K562 (cell line): Measurements from ENCODE around the gene CD55. TPM values are rescaled to one million over a fixed set of nuclear protein-coding genes. Genes with fewer than 3 reads are reported as not detected.

Source experiments
- BACH1 ChIP-seq: fragments of 200-800 bp; sonication (Bioruptor generic); IDR thresholded peaks from 2 replicates; pipeline ENCODE4 v1.6.1; 2016; ENCODE audit warnings: missing genetic modification characterization, missing compliant biosample characterization
- BCOR ChIP-seq: fragments of 450-650 bp; IDR thresholded peaks from 2 replicates; pipeline ENCODE4 v1.6.1; 2016
- CBFA2T2 ChIP-seq: fragments of 450-650 bp; conservative IDR thresholded peaks from 2 replicates; pipeline ENCODE4 v1.6.1; 2017; ENCODE audit warnings: mild to moderate bottlenecking
- E4F1 ChIP-seq: fragments of 250-450 bp; sonication (Bioruptor Pico); IDR thresholded peaks from 2 replicates; pipeline ENCODE4 v1.5.0; 2021; ENCODE audit warnings: mild to moderate bottlenecking, borderline replicate concordance
- ELK3 ChIP-seq: fragments of 450-650 bp; formaldehyde crosslinking; IDR thresholded peaks from 2 replicates; pipeline ENCODE4 v1.4.0; 2020; ENCODE audit warnings: mild to moderate bottlenecking
- HDAC6 ChIP-seq: IDR thresholded peaks from 2 replicates; pipeline ENCODE4 v1.6.1; 2012; ENCODE audit warnings: low read depth, mild to moderate bottlenecking, control low read depth, inconsistent platforms, low read length, moderate library complexity
- HDGF ChIP-seq: fragments of 450-650 bp; IDR thresholded peaks from 2 replicates; pipeline ENCODE4 v1.6.1; 2016
- L3MBTL2 ChIP-seq: fragments of 450-650 bp; IDR thresholded peaks from 2 replicates; pipeline ENCODE4 v1.6.1; 2016; ENCODE audit warnings: mild to moderate bottlenecking, moderate library complexity
- MTA3 ChIP-seq: fragments of 450-650 bp; formaldehyde crosslinking; IDR thresholded peaks from 2 replicates; pipeline ENCODE4 v1.6.1; 2017; ENCODE audit warnings: mild to moderate bottlenecking, borderline replicate concordance
- MYNN ChIP-seq, 2 experiments: sonication (generic); formaldehyde crosslinking in 1 of 2; IDR thresholded peaks; 2 replicates each; pipeline versions ENCODE4 v1.5.0 to v1.6.1; 2016 to 2020; ENCODE audit warnings: antibody characterized with exemption in 1 of 2, missing genetic modification reagents in 1 of 2
- NFE2 ChIP-seq: IDR thresholded peaks from 2 replicates; pipeline ENCODE4 v1.6.1; 2014; ENCODE audit warnings: antibody characterized with exemption, low read depth
- PHB2 ChIP-seq: fragments of 450-650 bp; IDR thresholded peaks from 2 replicates; pipeline ENCODE4 v1.6.1; 2017; ENCODE audit warnings: low read depth
- PTBP1 ChIP-seq: fragments of 200-400 bp; formaldehyde crosslinking; IDR thresholded peaks from 2 replicates; pipeline ENCODE4 v1.6.1; 2017; ENCODE audit warnings: low read depth, low read length
- PTTG1 ChIP-seq: fragments of 450-650 bp; IDR thresholded peaks from 2 replicates; pipeline ENCODE4 v1.6.1; 2016; ENCODE audit warnings: low read depth, mild to moderate bottlenecking, missing genetic modification characterization, missing compliant biosample characterization
- SIN3B ChIP-seq: fragments of 450-650 bp; IDR thresholded peaks from 2 replicates; pipeline ENCODE4 v1.6.1; 2017; ENCODE audit warnings: low read depth, mild to moderate bottlenecking, moderate library complexity
- SMAD4 ChIP-seq: fragments of 250-450 bp; sonication (Bioruptor Pico); conservative IDR thresholded peaks from 2 replicates; pipeline ENCODE4 v1.8.0; 2021; ENCODE audit warnings: inconsistent platforms, mild to moderate bottlenecking, moderate library complexity
- STAG1 ChIP-seq: sonication (generic); formaldehyde crosslinking; IDR thresholded peaks from 2 replicates; pipeline ENCODE4 v1.5.0; 2020; ENCODE audit warnings: missing genetic modification reagents, borderline replicate concordance
- TAF1 ChIP-seq: IDR thresholded peaks from 2 replicates; pipeline ENCODE4 v1.6.1; 2011; ENCODE audit warnings: mild to moderate bottlenecking, low read length, moderate library complexity; ENCODE audit not compliant: insufficient read depth, control insufficient read depth, severe bottlenecking; ENCODE audit errors: extremely low read depth
- WHSC1 ChIP-seq: IDR thresholded peaks from one replicate; pipeline ENCODE4 v1.6.1; 2012; ENCODE audit warnings: low read length, control low read depth, inconsistent platforms
- XRCC3 ChIP-seq: fragments of 450-650 bp; IDR thresholded peaks from 2 replicates; pipeline ENCODE4 v1.6.1; 2017; ENCODE audit warnings: mild to moderate bottlenecking, moderate library complexity
- ZEB2 ChIP-seq: fragments of 450-650 bp; IDR thresholded peaks from 2 replicates; pipeline ENCODE4 v1.6.1; 2016
- ZNF232 ChIP-seq: sonication (generic); formaldehyde crosslinking; IDR thresholded peaks from 2 replicates; pipeline ENCODE4 v1.8.0; 2022; ENCODE audit warnings: mild to moderate bottlenecking, missing genetic modification reagents
- ZNF518B ChIP-seq: fragments of 250-450 bp; sonication (Bioruptor Pico); IDR thresholded peaks from 2 replicates; pipeline ENCODE4 v1.5.0; 2021; ENCODE audit warnings: mild to moderate bottlenecking, moderate library complexity
- ZNF75A ChIP-seq: fragments of 450-650 bp; formaldehyde crosslinking; IDR thresholded peaks from 2 replicates; pipeline ENCODE4 v1.4.0; 2020; ENCODE audit warnings: mild to moderate bottlenecking
- ZNF766 ChIP-seq: fragments of 200-800 bp; sonication (Bioruptor generic); conservative IDR thresholded peaks from 2 replicates; pipeline ENCODE4 v1.6.1; 2016; ENCODE audit warnings: missing genetic modification characterization, missing compliant biosample characterization
- polyA plus RNA-seq, 8 experiments: library from polyadenylated mRNA; depleted of rRNA in 4 of 8; stranded (reverse) in 5 of 8; unstranded in 3 of 8; fragments of >200 nt; fragmentation: Nextera tagmentation in 2 of 8; fragmentation: Illumina TruSeq in 1 of 8; extraction: Ambion mirVana in 2 of 8; extraction: Trizol in 1 of 8; gene quantifications; 2 replicates each; pipeline versions ENCODE4 v1.2.1 to v1.2.3, GENCODE V29; 2011 to 2014; ENCODE audit warnings: inconsistent platforms in 1 of 8, missing spikeins in 1 of 8
- total RNA-seq, 7 experiments: library from RNA; depleted of rRNA in 6 of 7; stranded (reverse); fragments of >200 nt in 6 of 7; fragmentation: Illumina TruSeq in 2 of 7; extraction: Trizol in 2 of 7; gene quantifications; 2 replicates each; pipeline versions ENCODE4 v1.2.1 to v1.2.3, GENCODE V29; 2011 to 2021; ENCODE audit warnings: low replicate concordance in 1 of 7

Gene CD55
- total and polyA plus RNA-seq, 9 of the 15 experiments (the other 6 are each of a cell fraction or from before 2014, with no cell fraction given): 17.7 to 150 (median 97.0) TPM

- TF ChIP-seq TAF1 (no peak), BCOR (no peak), NFE2 (no peak), STAG1 (CRISPR knock-in tag) (no peak), XRCC3 (no peak), PTBP1 (no peak), MTA3 (peak; percentile 70; the same call in 1 of the 2 replicates), WHSC1 (no peak), SMAD4 (CRISPR knock-in tag) (peak; percentile 85; the same call in 1 of the 2 replicates), PTTG1 (tag) (no peak), L3MBTL2 (peak; percentile 93), ZNF518B (CRISPR knock-in tag) (no peak), MYNN (IDR thresholded peaks at IDR 0.05) (no peak), MYNN (CRISPR knock-in tag; IDR thresholded peaks at IDR 0.05) (no peak), CBFA2T2 (peak; percentile 65), PHB2 (no peak), ZNF232 (no peak), SIN3B (no peak), ZEB2 (0 out of 2 replicates have a peak, but pooled peaks have one; percentile 60), ELK3 (CRISPR knock-in tag) (no peak), HDGF (no peak), E4F1 (CRISPR knock-in tag) (no peak), HDAC6 (no peak), ZNF766 (CRISPR knock-in tag) (0 out of 2 replicates have a peak, but pooled peaks have one; percentile 75), BACH1 (peak; percentile 79), ZNF75A (CRISPR knock-in tag) (no peak)
These were observed 11.7 kb upstream of the CD55 start (continued) for GRCh38 chr1:207309745-207310273.
